ENCODE data around the gene PSMA1. TPM values are rescaled to one million over a fixed set of nuclear protein-coding genes. Genes with fewer than 3 reads are reported as not detected.

PSMA1 gene
- total and polyA plus RNA-seq, 2 of the 13 experiments (the other 11 are each of a cell fraction or from before 2014, with no cell fraction given) = 188 to 229 TPM

GRCh38 chr11:14541192-14541947 lies 21.2 kb upstream of the PSMA1 start (continued):
- TF ChIP-seq POGZ (CRISPR knock-in tag; IDR thresholded peaks at IDR 0.05) (peak; percentile 40; the same call in 1 of the 2 replicates), JDP2 (CRISPR knock-in tag; IDR thresholded peaks at IDR 0.05; ENCODE audit: borderline replicate concordance) (no peak), ZNF562 (CRISPR knock-in tag; IDR thresholded peaks at IDR 0.05; ENCODE audit: borderline replicate concordance) (no peak), ISL2 (CRISPR knock-in tag; IDR thresholded peaks at IDR 0.05) (no peak), HDAC6 (IDR thresholded peaks at IDR 0.05; ENCODE audit: low read depth, low read length) (no peak), ZKSCAN5 (CRISPR knock-in tag; IDR thresholded peaks at IDR 0.05) (no peak)

- WGBS (ENCODE audit: low lambda C conversion rate) = 76% methylated on average over 4 of the region's 4 CpGs
- H3K27ac ChIP-seq (ENCODE audit: extremely low read length, insufficient read depth, low read length) = peak overlapping the region; percentile 28
- ChIA-PET CTCF (ENCODE audit: low intra/inter-chr PET ratio, low total read pairs) (no interaction called here), POLR2A (no interaction called here)
- ATAC-seq = peak; percentile 62
- FAIRE-seq = no peak
- BruUV-seq (replicated peaks) = no TSS peak
- H3K9ac ChIP-seq (ENCODE audit: insufficient read depth, low read depth, low read length) = no peak overlapping the region
- H3K36me3 ChIP-seq (replicated peaks in 1 of 2; ENCODE audit: control insufficient read depth in 1 of 2, insufficient read depth in 2 of 2, low read length in 2 of 2) = no peaks in the 10 kb centered on the region; a peak in 1 of 5 replicates
- H3K4me3 ChIP-seq (replicated peaks in 1 of 3; ENCODE audit: insufficient read depth in 1 of 3, low read depth in 2 of 3, low read length in 3 of 3) = no peak overlapping the region
- H3K9me3 ChIP-seq (ENCODE audit: low read length) = no peaks in the 10 kb centered on the region
- in situ Hi-C loops (cut with HindIII; ENCODE audit: extremely low pct_ligation_motif_present, low pct_unique_long_range_greater_than_20kb) (loop anchor here (5.0 to 25.0 kb wide), 2 partner anchors 97 to 367 kb away; partner anchors contain the start of gene PDE3B), intact Hi-C loops (cut with micrococcal nuclease; ENCODE audit: unreplicated experiment) (loop anchor here (1.0 to 5.0 kb wide), 3 partner anchors 43 to 247 kb away; no protein-coding TSS in a partner anchor)
- H3K79me2 ChIP-seq (ENCODE audit: insufficient read depth, low read length) = no peaks in the 10 kb centered on the region
- no peaks in the 10 kb centered on the region for H3K27me3 ChIP-seq (ENCODE audit: control insufficient read depth in 1 of 2, insufficient read depth in 2 of 2, low read length in 2 of 2)
- no peak overlapping the region for H3K4me2 ChIP-seq (ENCODE audit: low read depth, low read length)
- H4K20me1 ChIP-seq (ENCODE audit: insufficient read depth, low read length) = no peaks in the 10 kb centered on the region
- no peak for DNase-seq (ENCODE audit: low spot score)
- peaks cover 25% of the 10 kb centered on the region for H3K4me1 ChIP-seq (ENCODE audit: insufficient read depth, low read length)
- H2AFZ ChIP-seq (ENCODE audit: low read length) = no peak overlapping the region
- TF ChIP-seq HDAC2 (CRISPR knock-in tag; IDR thresholded peaks at IDR 0.05) = no peak
- no peak for TF ChIP-seq ZNF3 (CRISPR knock-in tag; IDR thresholded peaks at IDR 0.05)
- no peak for TF ChIP-seq MTA1 (CRISPR knock-in tag; IDR thresholded peaks at IDR 0.05; ENCODE audit: borderline replicate concordance)
- TF ChIP-seq MAFK (conservative IDR thresholded peaks at IDR 0.05 in 1 of 2, IDR thresholded peaks at IDR 0.05 in 1 of 2; ENCODE audit: low read length in 2 of 2) = no peak
- no peak for TF ChIP-seq MED8 (CRISPR knock-in tag; IDR thresholded peaks at IDR 0.05; ENCODE audit: insufficient replicate concordance)
- TF ChIP-seq SALL2 (CRISPR knock-in tag; IDR thresholded peaks at IDR 0.05) = no peak
- TF ChIP-seq ZXDC (CRISPR knock-in tag; IDR thresholded peaks at IDR 0.05) = no peak
- no peak for TF ChIP-seq MAF1 (CRISPR knock-in tag; IDR thresholded peaks at IDR 0.05; ENCODE audit: borderline replicate concordance)
- no peak for TF ChIP-seq PHF20 (CRISPR knock-in tag; IDR thresholded peaks at IDR 0.05)
- TF ChIP-seq ZNF598 (CRISPR knock-in tag; IDR thresholded peaks at IDR 0.05; ENCODE audit: borderline replicate concordance) = no peak
- TF ChIP-seq ZFP91 (CRISPR knock-in tag; IDR thresholded peaks at IDR 0.05; ENCODE audit: borderline replicate concordance) = no peak
- TF ChIP-seq TP53 (CRISPR knock-in tag; conservative IDR thresholded peaks at IDR 0.05) = no peak
- no peak for TF ChIP-seq RBM22 (optimal IDR thresholded peaks at IDR 0.05; ENCODE audit: low read length)
- no peak for TF ChIP-seq ZNF232 (CRISPR knock-in tag; IDR thresholded peaks at IDR 0.05; ENCODE audit: borderline replicate concordance)
Observed at GRCh38 chr11:14539982-14540421, 19.8 kb upstream of the PSMA1 start.
